Body of pancreas (tissue), 4 donors: Measurements from ENCODE around the gene HLA-DQA2. TPM values are rescaled to one million over a fixed set of nuclear protein-coding genes. Genes with fewer than 3 reads are reported as not detected.
"Not testable (repeated sequence)": the region's sequence is repeated elsewhere in the genome, so short reads cannot be mapped to it uniquely, and the experiment has no call there.

ENCODE experiments used
- ATAC-seq: fragments of 150-250 bp; one replicate; pipeline ENCODE4 v1.9.1; 2016
- DNase-seq, 4 donors: peaks; one replicate each; pipeline ENCODE4 v3.0.0-alpha.2; 2019
- H3K27ac ChIP-seq, 4 donors: fragments of 200-600 bp; sonication (generic); 1 replicate in 3 of 4; 2 replicates in 1 of 4; pipeline versions ENCODE4 v1.5.1 to v1.6.1; 2016 to 2019; ENCODE audit warnings: mild to moderate bottlenecking in 1 of 4, mixed read lengths in 1 of 4, moderate library complexity in 1 of 4
- H3K27me3 ChIP-seq, 2 donors: fragments of 200-600 bp; sonication (generic); one replicate each; pipeline ENCODE4 v1.6.0; 2016; ENCODE audit warnings: mild to moderate bottlenecking in 1 of 2
- H3K36me3 ChIP-seq, 2 donors: fragments of 200-600 bp; sonication (generic); replicated peaks in 1 of 2; 2 replicates each; pipeline ENCODE4 v1.5.1; 2016; ENCODE audit warnings: low read depth in 2 of 2; ENCODE audit not compliant: insufficient read depth in 1 of 2
- H3K4me1 ChIP-seq: fragments of 200-600 bp; sonication (generic); one replicate; pipeline ENCODE4 v1.6.0; 2016
- H3K4me3 ChIP-seq, 2 donors: fragments of 200-600 bp; sonication (generic); 1 replicate in 1 of 2; 2 replicates in 1 of 2; pipeline ENCODE4 v1.5.1; 2016 to 2019
- H3K9me3 ChIP-seq, 3 donors: fragments of 200-600 bp; sonication (generic); 1 replicate in 2 of 3; 2 replicates in 1 of 3; pipeline ENCODE4 v1.5.1; 2016
- CTCF ChIP-seq, 7 experiments: fragments of 450-650 bp in 4 of 7; fragments of 200-600 bp in 3 of 7; sonication (generic) in 3 of 7; IDR thresholded peaks; one replicate each; pipeline ENCODE4 v1.5.1; 2016 to 2019; ENCODE audit warnings: antibody characterized with exemption in 7 of 7
- POLR2A ChIP-seq, 3 donors: fragments of 450-650 bp; IDR thresholded peaks; one replicate each; pipeline ENCODE4 v1.6.1; 2016; ENCODE audit warnings: antibody characterized with exemption in 3 of 3, mild to moderate bottlenecking in 2 of 3
- WGBS, 2 donors: methylation state at CpG; one replicate each; pipeline ENCODE4 v1.1.5; 2017; 5-methylcytosine and 5-hydroxymethylcytosine counted together
- intact Hi-C: fragments of 100-400 bp; cut with DNase I; formaldehyde crosslinking; loops from one replicate; pipeline ENCODE4 v1.15.1; 2023
- total RNA-seq, 2 donors: library from RNA; depleted of rRNA; stranded (reverse); fragments of >200 nt; gene quantifications; one replicate each; pipeline ENCODE4 v1.1.0, GENCODE V29; 2016

Gene HLA-DQA2
- total RNA-seq, 2 donors from 2014 or later: not detected

- 11 to 13% methylated on average over 1 of the region's 1 CpG for WGBS, 2 donors
- Histone ChIP-seq H3K27ac (no peak overlapping the region), H3K4me1 (no peaks in the 10 kb centered on the region), H3K27me3 (no peaks in the 10 kb centered on the region), H3K9me3 (no peaks in the 10 kb centered on the region), H3K4me3 (no peak overlapping the region), H3K36me3 (no peaks in the 10 kb centered on the region)
- intact Hi-C loops: no loop called here
- no peak for TF ChIP-seq CTCF (IDR thresholded peaks at IDR 0.05)
- no peak for ATAC-seq
- no peak for DNase-seq
These were observed 22.9 kb downstream of the HLA-DQA2 start for GRCh38 chr6:32764048-32764447.

DNA sequence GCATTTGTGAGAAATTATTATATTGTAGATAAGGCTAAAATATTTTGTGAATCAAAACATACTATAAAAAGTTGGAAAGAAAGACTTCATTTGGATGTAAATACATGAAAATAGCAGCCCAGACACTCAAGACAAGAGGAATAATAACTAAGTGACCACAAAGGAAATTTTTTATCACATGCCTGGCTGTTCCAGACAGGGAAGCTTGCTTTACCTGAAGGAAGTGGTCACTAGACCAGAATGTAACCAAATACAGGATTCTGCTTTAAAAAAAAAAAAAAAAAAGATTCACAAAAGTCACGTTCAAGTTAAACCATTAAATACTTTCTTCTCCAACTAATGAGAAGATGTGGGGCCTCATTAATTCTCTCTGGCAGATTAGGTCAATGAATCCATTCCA, 31.5 kb downstream of the HLA-DQA2 start:
- WGBS, 2 donors: 21 to 24% methylated on average over 1 of the region's 1 CpG

GRCh38 chr6:32774426-32774825, 33.2 kb downstream of the HLA-DQA2 start:
- Histone ChIP-seq H3K9me3 (no peaks in the 10 kb centered on the region), H3K27me3 (no peaks in the 10 kb centered on the region), H3K27ac (no peak overlapping the region), H3K36me3 (no peaks in the 10 kb centered on the region), H3K4me1 (no peaks in the 10 kb centered on the region), H3K4me3 (no peak overlapping the region)
- ATAC-seq: no peak
- no peak for DNase-seq
- WGBS, 2 donors: 63 to 93% methylated on average over 1 of the region's 1 CpG
- TF ChIP-seq CTCF (IDR thresholded peaks at IDR 0.05) (no peak), POLR2A (IDR thresholded peaks at IDR 0.05) (no peak)
- intact Hi-C loops: no loop called here

More for the DNA sequence above, 31.5 kb downstream of the HLA-DQA2 start:
- H3K36me3 ChIP-seq: no peaks in the 10 kb centered on the region
- H3K27ac ChIP-seq: no peak overlapping the region
- H3K4me3 ChIP-seq: no peak overlapping the region
- intact Hi-C loops: no loop called here
- H3K9me3 ChIP-seq: no peaks in the 10 kb centered on the region
- H3K27me3 ChIP-seq: no peaks in the 10 kb centered on the region
- no peak for DNase-seq
- TF ChIP-seq CTCF (IDR thresholded peaks at IDR 0.05) (no peak), POLR2A (IDR thresholded peaks at IDR 0.05) (no peak)
- no peak for ATAC-seq
- no peaks in the 10 kb centered on the region for H3K4me1 ChIP-seq

- intact Hi-C loops: no loop called here
- H3K36me3 ChIP-seq: no peaks in the 10 kb centered on the region
- H3K27ac ChIP-seq: no peak overlapping the region
- no peak for ATAC-seq
- no peak for DNase-seq
- H3K4me3 ChIP-seq: no peak overlapping the region
- TF ChIP-seq POLR2A (IDR thresholded peaks at IDR 0.05): no peak
- no peak for TF ChIP-seq CTCF (IDR thresholded peaks at IDR 0.05)
- WGBS, 2 donors: 14 to 35% methylated on average over 1 of the region's 1 CpG
- H3K4me1 ChIP-seq: no peaks in the 10 kb centered on the region
- H3K27me3 ChIP-seq: no peaks in the 10 kb centered on the region
- no peaks in the 10 kb centered on the region for H3K9me3 ChIP-seq
These were observed 33.9 kb downstream of the HLA-DQA2 start for GRCh38 chr6:32775071-32775470.

DNA sequence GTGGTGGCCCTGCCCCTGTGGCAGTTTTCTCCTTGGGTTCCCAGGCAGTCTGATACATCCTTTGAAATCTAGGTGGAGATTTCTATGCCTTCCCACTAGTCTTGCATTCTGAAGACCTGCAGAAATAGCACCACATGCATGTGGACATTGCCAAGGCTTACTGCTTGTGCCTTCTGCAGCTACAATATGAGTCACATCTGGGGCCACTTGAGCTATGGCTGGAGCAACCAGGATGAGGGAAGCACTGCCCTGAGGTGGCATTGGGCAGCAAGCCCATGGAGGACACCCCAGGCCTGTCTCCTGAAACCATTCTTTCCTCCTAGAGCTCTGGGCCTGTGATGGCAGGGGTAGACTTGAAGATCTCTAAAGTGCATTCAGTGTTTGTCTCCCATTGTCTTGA, 37.8 kb downstream of the HLA-DQA2 start:
- Histone ChIP-seq H3K4me3 (no peak overlapping the region), H3K36me3 (no peaks in the 10 kb centered on the region), H3K27ac (no peak overlapping the region), H3K9me3 (no peaks in the 10 kb centered on the region), H3K27me3 (no peaks in the 10 kb centered on the region), H3K4me1 (no peaks in the 10 kb centered on the region)
- no peak for TF ChIP-seq POLR2A (IDR thresholded peaks at IDR 0.05)
- ATAC-seq: no peak
- no peak for DNase-seq
- intact Hi-C loops: no loop called here

- H3K27me3 ChIP-seq, ATAC-seq, H3K9me3 ChIP-seq, H3K27ac ChIP-seq, H3K4me1 ChIP-seq, DNase-seq, H3K4me3 ChIP-seq, H3K36me3 ChIP-seq, intact Hi-C loops: not testable (repeated sequence)
These were observed 41.7 kb downstream of the HLA-DQA2 start for GRCh38 chr6:32782923-32783322.
